ENCODE measurements around the gene C2CD3.
"Not testable (repeated sequence)": the region's sequence is repeated elsewhere in the genome, so short reads cannot be mapped to it uniquely, and the experiment has no call there.

C2CD3 gene

DNA sequence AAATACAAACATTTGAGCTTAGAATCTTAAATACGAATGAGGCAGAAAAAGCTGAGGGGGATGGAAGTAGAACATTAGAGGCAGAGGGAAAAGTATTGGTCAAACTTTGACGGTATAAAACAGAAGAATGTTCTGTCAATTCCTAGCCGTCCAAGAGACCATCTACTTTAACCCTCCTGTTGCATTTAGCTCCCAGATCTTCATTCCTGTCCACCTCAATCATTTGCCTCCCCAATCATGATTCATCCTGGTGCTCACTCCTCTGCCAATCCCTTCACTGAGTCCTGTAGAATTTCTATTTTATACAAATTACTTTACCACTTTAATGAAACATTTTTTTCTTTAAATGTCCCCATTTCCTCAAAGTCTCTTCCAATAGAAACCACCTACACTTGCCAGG is 28.2 kb downstream of the C2CD3 start:
- H3K27me3 ChIP-seq (ENCODE audit: insufficient read depth, poor library complexity, severe bottlenecking), result no peaks in the 10 kb centered on the region
- H3K4me3 ChIP-seq (replicated peaks; ENCODE audit: insufficient read depth, low read length), result no peak overlapping the region
- DNase-seq (ENCODE audit: low read depth in 1 of 2, low spot score in 1 of 2), result no peak
- TF ChIP-seq SPI1 (IDR thresholded peaks at IDR 0.05; ENCODE audit: borderline replicate concordance, low read depth) (no peak), POLR2AphosphoS5 (IDR thresholded peaks at IDR 0.05; ENCODE audit: low read depth) (no peak), GABPA (IDR thresholded peaks at IDR 0.05; ENCODE audit: low read depth) (no peak)
- TF ChIP-seq, protein P1, sequence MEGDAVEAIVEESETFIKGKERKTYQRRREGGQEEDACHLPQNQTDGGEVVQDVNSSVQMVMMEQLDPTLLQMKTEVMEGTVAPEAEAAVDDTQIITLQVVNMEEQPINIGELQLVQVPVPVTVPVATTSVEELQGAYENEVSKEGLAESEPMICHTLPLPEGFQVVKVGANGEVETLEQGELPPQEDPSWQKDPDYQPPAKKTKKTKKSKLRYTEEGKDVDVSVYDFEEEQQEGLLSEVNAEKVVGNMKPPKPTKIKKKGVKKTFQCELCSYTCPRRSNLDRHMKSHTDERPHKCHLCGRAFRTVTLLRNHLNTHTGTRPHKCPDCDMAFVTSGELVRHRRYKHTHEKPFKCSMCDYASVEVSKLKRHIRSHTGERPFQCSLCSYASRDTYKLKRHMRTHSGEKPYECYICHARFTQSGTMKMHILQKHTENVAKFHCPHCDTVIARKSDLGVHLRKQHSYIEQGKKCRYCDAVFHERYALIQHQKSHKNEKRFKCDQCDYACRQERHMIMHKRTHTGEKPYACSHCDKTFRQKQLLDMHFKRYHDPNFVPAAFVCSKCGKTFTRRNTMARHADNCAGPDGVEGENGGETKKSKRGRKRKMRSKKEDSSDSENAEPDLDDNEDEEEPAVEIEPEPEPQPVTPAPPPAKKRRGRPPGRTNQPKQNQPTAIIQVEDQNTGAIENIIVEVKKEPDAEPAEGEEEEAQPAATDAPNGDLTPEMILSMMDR (IDR thresholded peaks at IDR 0.05; ENCODE audit: insufficient read depth, low read length), result no peak
- TF ChIP-seq, protein P2, sequence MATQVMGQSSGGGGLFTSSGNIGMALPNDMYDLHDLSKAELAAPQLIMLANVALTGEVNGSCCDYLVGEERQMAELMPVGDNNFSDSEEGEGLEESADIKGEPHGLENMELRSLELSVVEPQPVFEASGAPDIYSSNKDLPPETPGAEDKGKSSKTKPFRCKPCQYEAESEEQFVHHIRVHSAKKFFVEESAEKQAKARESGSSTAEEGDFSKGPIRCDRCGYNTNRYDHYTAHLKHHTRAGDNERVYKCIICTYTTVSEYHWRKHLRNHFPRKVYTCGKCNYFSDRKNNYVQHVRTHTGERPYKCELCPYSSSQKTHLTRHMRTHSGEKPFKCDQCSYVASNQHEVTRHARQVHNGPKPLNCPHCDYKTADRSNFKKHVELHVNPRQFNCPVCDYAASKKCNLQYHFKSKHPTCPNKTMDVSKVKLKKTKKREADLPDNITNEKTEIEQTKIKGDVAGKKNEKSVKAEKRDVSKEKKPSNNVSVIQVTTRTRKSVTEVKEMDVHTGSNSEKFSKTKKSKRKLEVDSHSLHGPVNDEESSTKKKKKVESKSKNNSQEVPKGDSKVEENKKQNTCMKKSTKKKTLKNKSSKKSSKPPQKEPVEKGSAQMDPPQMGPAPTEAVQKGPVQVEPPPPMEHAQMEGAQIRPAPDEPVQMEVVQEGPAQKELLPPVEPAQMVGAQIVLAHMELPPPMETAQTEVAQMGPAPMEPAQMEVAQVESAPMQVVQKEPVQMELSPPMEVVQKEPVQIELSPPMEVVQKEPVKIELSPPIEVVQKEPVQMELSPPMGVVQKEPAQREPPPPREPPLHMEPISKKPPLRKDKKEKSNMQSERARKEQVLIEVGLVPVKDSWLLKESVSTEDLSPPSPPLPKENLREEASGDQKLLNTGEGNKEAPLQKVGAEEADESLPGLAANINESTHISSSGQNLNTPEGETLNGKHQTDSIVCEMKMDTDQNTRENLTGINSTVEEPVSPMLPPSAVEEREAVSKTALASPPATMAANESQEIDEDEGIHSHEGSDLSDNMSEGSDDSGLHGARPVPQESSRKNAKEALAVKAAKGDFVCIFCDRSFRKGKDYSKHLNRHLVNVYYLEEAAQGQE (IDR thresholded peaks at IDR 0.05; ENCODE audit: insufficient replicate concordance, low read depth), result no peak
- H3K27ac ChIP-seq (replicated peaks), result no peak overlapping the region

DNA sequence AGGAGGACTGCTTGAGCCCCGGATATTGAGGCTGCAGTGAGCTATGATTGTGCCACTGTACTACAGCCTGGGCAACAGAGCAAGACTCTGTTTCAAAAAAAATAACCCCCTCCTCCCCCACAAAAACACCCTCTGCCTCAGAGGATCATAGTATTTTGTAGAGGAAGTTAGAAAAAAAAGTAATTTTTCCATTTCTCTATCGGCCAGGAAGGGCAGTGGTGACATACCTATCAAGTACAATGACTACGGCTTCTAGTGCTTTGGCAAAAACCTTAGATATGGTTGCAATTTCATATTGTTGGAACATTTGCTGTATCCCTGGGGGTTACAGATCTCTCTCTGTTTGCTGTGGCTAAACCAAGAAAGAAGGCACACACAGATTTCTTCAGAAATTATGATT is 28.9 kb downstream of the C2CD3 start:
- H3K27ac ChIP-seq (replicated peaks), result no peak overlapping the region
- TF ChIP-seq, protein P2 (IDR thresholded peaks at IDR 0.05; ENCODE audit: insufficient replicate concordance, low read depth), result no peak
- TF ChIP-seq SPI1 (IDR thresholded peaks at IDR 0.05; ENCODE audit: borderline replicate concordance, low read depth) (no peak), POLR2AphosphoS5 (IDR thresholded peaks at IDR 0.05; ENCODE audit: low read depth) (no peak), GABPA (IDR thresholded peaks at IDR 0.05; ENCODE audit: low read depth) (no peak)
- TF ChIP-seq, protein P1 (IDR thresholded peaks at IDR 0.05; ENCODE audit: insufficient read depth, low read length), result no peak
- no peak overlapping the region for H3K4me3 ChIP-seq (replicated peaks; ENCODE audit: insufficient read depth, low read length)
- DNase-seq (ENCODE audit: low read depth in 1 of 2, low spot score in 1 of 2), result no peak
- H3K27me3 ChIP-seq (ENCODE audit: insufficient read depth, poor library complexity, severe bottlenecking), result no peaks in the 10 kb centered on the region

DNA sequence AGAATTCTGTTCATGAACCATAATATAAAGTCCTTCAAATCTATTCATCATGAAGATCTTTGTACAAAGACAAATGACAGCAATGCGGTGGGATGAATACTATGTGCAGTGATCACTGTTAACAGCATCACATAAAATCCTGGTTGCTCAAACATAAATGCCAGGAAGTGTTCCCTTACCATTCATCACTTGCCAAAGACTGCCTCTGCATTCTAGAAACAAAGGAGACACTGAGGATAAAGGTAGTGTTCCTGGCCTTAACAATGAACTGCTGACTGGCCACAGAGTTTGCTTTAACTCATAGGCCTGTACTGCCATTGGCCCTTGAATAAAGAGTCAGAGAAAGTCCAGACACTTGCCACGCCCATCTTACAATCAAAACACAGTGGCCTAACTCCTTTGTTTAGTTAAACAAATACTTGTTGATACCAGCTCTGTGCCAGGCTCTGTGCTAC is 29.5 kb downstream of the C2CD3 start:
- TF ChIP-seq GABPA (IDR thresholded peaks at IDR 0.05; ENCODE audit: low read depth) (no peak), POLR2AphosphoS5 (IDR thresholded peaks at IDR 0.05; ENCODE audit: low read depth) (no peak), SPI1 (IDR thresholded peaks at IDR 0.05; ENCODE audit: borderline replicate concordance, low read depth) (no peak)
- TF ChIP-seq, protein P1 (IDR thresholded peaks at IDR 0.05; ENCODE audit: insufficient read depth, low read length), result no peak
- TF ChIP-seq, protein P2 (IDR thresholded peaks at IDR 0.05; ENCODE audit: insufficient replicate concordance, low read depth), result no peak
- Histone ChIP-seq H3K27me3 (ENCODE audit: insufficient read depth, poor library complexity, severe bottlenecking) (no peaks in the 10 kb centered on the region), H3K4me3 (replicated peaks; ENCODE audit: insufficient read depth, low read length) (no peak overlapping the region), H3K27ac (replicated peaks) (no peak overlapping the region)
- DNase-seq (ENCODE audit: low read depth in 1 of 2, low spot score in 1 of 2), result no peak

DNA sequence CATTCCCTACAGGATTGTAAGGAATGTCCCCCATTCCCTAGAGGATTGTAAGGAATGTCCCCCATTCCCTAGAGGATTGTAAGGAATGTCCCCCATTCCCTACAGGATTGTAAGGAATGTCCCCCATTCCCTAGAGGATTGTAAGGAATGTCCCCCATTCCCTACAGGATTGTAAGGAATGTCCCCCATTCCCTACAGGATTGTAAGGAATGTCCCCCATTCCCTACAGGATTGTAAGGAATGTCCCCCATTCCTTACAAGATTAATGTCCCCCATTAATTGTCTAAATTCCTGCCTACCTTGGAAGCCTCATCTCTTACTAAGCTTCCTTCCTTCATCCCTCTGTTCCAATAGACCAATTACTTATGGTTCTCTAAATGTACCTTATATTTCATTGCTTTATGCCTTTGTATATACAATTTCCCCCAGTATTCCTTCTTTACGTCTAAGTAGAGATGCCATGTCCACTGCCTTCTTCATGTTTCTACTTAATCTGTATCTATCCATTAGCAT is 30.8 kb downstream of the C2CD3 start:
- not testable (repeated sequence) for DNase-seq (ENCODE audit: low read depth in 1 of 2, low spot score in 1 of 2); H3K27me3 ChIP-seq (ENCODE audit: insufficient read depth, poor library complexity, severe bottlenecking); H3K27ac ChIP-seq (replicated peaks); H3K4me3 ChIP-seq (replicated peaks; ENCODE audit: insufficient read depth, low read length)

Measured in HL-60 (cell line).